Gastrocnemius medialis (tissue), 4 donors: Measurements from ENCODE around the gene SLC41A3. TPM values are rescaled to one million over a fixed set of nuclear protein-coding genes. Genes with fewer than 3 reads are reported as not detected.
A peak's percentile ranks its signal among the peaks of the same experiment; 100 is the strongest.

ENCODE experiments used
- ATAC-seq, 2 donors: fragments of 150-250 bp; one replicate each; pipeline ENCODE4 v1.9.1; 2016
- DNase-seq, 2 donors: peaks; one replicate each; pipeline ENCODE4 v3.0.0-alpha.2; 2019
- H3K27ac ChIP-seq, 4 donors: fragments of 200-600 bp; sonication (generic); 1 replicate in 1 of 4; 2 replicates in 3 of 4; pipeline ENCODE4 v1.5.1; 2016 to 2018; ENCODE audit warnings: mild to moderate bottlenecking in 2 of 4, moderate library complexity in 1 of 4
- H3K27me3 ChIP-seq, 3 donors: fragments of 200-600 bp; sonication (generic) in 2 of 3; 1 replicate in 1 of 3; 2 replicates in 2 of 3; pipeline versions ENCODE4 v1.5.1 to v1.6.0; 2016 to 2019; ENCODE audit warnings: mild to moderate bottlenecking in 1 of 3, moderate library complexity in 1 of 3
- H3K36me3 ChIP-seq, 2 donors: fragments of 200-600 bp; sonication (generic) in 1 of 2; one replicate each; pipeline ENCODE4 v1.5.1; 2017 to 2018
- H3K4me1 ChIP-seq, 2 donors: fragments of 200-600 bp; sonication (generic) in 1 of 2; one replicate each; pipeline ENCODE4 v1.5.1; 2016 to 2017; ENCODE audit warnings: mild to moderate bottlenecking in 2 of 2
- H3K4me3 ChIP-seq, 4 donors: fragments of 200-600 bp; sonication (generic) in 3 of 4; 1 replicate in 1 of 4; 2 replicates in 3 of 4; pipeline ENCODE4 v1.5.1; 2016 to 2019; ENCODE audit warnings: mild to moderate bottlenecking in 2 of 4
- H3K9me3 ChIP-seq, 3 donors: fragments of 200-600 bp; sonication (generic) in 2 of 3; 1 replicate in 1 of 3; 2 replicates in 2 of 3; pipeline ENCODE4 v1.5.1; 2016 to 2019
- POLR2A ChIP-seq, 2 donors: fragments of 450-650 bp; IDR thresholded peaks; one replicate each; pipeline ENCODE4 v1.6.1; 2017; ENCODE audit warnings: antibody characterized with exemption in 2 of 2, mild to moderate bottlenecking in 2 of 2, moderate library complexity in 2 of 2
- in situ Hi-C, 4 donors: fragments of 200-750 bp; cut with MboI; loops; one replicate each; pipeline versions ENCODE4 v1.15.0 to v1.8.0; 2017; ENCODE audit warnings: low sequenced_read_pairs in 4 of 4
- intact Hi-C: fragments of 100-400 bp; cut with DNase I; formaldehyde crosslinking; loops from one replicate; pipeline ENCODE4 v1.15.1; 2023; ENCODE audit warnings: low total_unique reads
- total RNA-seq, 4 donors: library from RNA; depleted of rRNA; stranded (reverse); fragments of >200 nt; gene quantifications; one replicate each; pipeline versions ENCODE4 v1.1.0 to v1.2.3, GENCODE V29; 2016
- TF ChIP-seq, protein P1 (sequence below), 5 experiments: fragments of 450-650 bp in 3 of 5; fragments of 200-600 bp in 2 of 5; sonication (generic) in 2 of 5; IDR thresholded peaks in 4 of 5; conservative IDR thresholded peaks in 1 of 5; 1 replicate in 4 of 5; 2 replicates in 1 of 5; pipeline ENCODE4 v1.5.1; 2016 to 2019; ENCODE audit warnings: antibody characterized with exemption in 5 of 5, mild to moderate bottlenecking in 3 of 5, moderate library complexity in 3 of 5

SLC41A3 gene
- total RNA-seq, 4 donors from 2014 or later, result 43.1 to 76.2 (median 56.7) TPM

DNA sequence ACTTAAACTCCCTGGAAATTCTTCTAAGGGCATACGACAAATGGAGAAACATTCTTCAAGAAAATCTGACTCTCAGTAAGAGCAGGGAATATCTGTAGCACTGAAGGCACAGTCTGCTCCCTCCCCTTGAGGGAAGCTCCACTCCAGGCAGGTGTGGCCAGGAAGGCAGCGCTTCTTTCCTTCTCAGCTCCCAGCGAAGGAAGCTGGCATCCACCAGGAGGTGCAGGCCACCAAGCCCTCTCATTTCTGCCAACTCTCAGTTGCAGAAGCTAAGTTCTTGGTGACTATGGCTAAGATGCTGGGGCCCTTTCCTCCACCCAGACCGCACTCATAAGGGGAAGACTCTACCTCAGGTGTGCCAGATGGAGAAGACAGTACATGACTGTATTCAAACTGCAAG, 37.7 kb upstream of the SLC41A3 start:
- no peak overlapping the region for H3K4me3 ChIP-seq
- H3K27ac ChIP-seq, result peak overlapping the region in 1 of 4 donors; percentile 73
- no peak for TF ChIP-seq POLR2A (IDR thresholded peaks at IDR 0.05)
- TF ChIP-seq, protein P1, sequence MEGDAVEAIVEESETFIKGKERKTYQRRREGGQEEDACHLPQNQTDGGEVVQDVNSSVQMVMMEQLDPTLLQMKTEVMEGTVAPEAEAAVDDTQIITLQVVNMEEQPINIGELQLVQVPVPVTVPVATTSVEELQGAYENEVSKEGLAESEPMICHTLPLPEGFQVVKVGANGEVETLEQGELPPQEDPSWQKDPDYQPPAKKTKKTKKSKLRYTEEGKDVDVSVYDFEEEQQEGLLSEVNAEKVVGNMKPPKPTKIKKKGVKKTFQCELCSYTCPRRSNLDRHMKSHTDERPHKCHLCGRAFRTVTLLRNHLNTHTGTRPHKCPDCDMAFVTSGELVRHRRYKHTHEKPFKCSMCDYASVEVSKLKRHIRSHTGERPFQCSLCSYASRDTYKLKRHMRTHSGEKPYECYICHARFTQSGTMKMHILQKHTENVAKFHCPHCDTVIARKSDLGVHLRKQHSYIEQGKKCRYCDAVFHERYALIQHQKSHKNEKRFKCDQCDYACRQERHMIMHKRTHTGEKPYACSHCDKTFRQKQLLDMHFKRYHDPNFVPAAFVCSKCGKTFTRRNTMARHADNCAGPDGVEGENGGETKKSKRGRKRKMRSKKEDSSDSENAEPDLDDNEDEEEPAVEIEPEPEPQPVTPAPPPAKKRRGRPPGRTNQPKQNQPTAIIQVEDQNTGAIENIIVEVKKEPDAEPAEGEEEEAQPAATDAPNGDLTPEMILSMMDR (IDR thresholded peaks at IDR 0.05 in 4 of 5, conservative IDR thresholded peaks at IDR 0.05 in 1 of 5), result no peak
- DNase-seq (peak in 1 of 2 donors; percentile 5), ATAC-seq (no peak)
- no peaks in the 10 kb centered on the region for H3K9me3 ChIP-seq
- no peaks in the 10 kb centered on the region for H3K36me3 ChIP-seq
- H3K27me3 ChIP-seq, result no peaks in the 10 kb centered on the region
- in situ Hi-C loops, result no loop called here
- intact Hi-C loops, result no loop called here
- peaks cover 8 to 12% of the 10 kb centered on the region in 2 donors for H3K4me1 ChIP-seq

DNA sequence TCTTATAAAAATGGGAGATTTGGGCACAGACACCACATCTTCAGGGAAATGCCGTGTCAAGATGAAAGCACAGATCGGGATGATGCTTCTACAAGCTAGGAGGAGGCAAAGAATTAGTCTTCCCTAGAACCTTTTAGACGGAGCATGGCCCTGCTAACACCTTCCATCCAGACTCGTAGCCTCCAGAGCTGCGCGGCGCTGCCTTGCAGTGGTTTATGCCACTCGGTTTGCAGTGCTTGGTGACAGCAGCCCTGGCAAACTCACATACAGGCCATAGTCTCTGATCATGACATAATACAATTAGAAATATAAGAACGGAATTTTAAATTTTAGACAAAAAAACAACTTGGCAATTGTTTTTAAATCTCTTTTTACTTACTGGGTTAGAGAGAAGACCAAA, 37.1 kb upstream of the SLC41A3 start:
- peak in 1 of 2 donors; percentile 4 for DNase-seq
- ATAC-seq, result no peak
- in situ Hi-C loops (no loop called here), intact Hi-C loops (no loop called here)
- H3K27ac ChIP-seq, result peak overlapping the region in 1 of 4 donors; percentile 73
- no peaks in the 10 kb centered on the region for H3K27me3 ChIP-seq
- peaks cover 8 to 12% of the 10 kb centered on the region in 2 donors for H3K4me1 ChIP-seq
- no peaks in the 10 kb centered on the region for H3K36me3 ChIP-seq
- H3K9me3 ChIP-seq, result no peaks in the 10 kb centered on the region
- H3K4me3 ChIP-seq, result no peak overlapping the region
- TF ChIP-seq, protein P1 (IDR thresholded peaks at IDR 0.05 in 4 of 5, conservative IDR thresholded peaks at IDR 0.05 in 1 of 5), result no peak
- TF ChIP-seq POLR2A (IDR thresholded peaks at IDR 0.05), result no peak

DNA sequence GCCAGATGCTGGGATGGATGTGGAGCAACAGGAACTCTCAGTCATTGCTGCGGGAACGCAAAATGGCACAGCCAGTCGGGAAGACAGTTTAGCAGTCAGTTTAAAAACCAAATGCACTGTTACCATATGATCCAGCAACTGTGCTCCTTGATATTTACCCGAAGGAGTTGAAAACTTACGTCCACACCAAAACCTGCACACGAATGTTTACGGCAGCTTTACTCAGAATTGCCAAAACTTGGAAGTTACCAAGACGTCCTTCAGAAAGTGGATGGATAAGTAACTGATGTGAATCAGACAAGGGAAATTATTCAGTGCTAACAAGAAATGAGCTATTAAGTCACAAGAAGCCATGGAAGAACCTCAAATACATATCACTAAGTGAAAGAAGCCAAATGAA, 36.1 kb upstream of the SLC41A3 start:
- Histone ChIP-seq H3K27me3 (no peaks in the 10 kb centered on the region), H3K36me3 (no peaks in the 10 kb centered on the region), H3K4me3 (no peak overlapping the region), H3K9me3 (no peaks in the 10 kb centered on the region), H3K27ac (peak overlapping the region; percentile 73 to 78 (median 75)), H3K4me1 (peaks cover 8 to 12% of the 10 kb centered on the region in 2 donors)
- intact Hi-C loops, result no loop called here
- ATAC-seq, result no peak
- in situ Hi-C loops, result no loop called here
- TF ChIP-seq, protein P1 (IDR thresholded peaks at IDR 0.05 in 4 of 5, conservative IDR thresholded peaks at IDR 0.05 in 1 of 5), result no peak
- no peak for TF ChIP-seq POLR2A (IDR thresholded peaks at IDR 0.05)
- DNase-seq, result no peak

DNA sequence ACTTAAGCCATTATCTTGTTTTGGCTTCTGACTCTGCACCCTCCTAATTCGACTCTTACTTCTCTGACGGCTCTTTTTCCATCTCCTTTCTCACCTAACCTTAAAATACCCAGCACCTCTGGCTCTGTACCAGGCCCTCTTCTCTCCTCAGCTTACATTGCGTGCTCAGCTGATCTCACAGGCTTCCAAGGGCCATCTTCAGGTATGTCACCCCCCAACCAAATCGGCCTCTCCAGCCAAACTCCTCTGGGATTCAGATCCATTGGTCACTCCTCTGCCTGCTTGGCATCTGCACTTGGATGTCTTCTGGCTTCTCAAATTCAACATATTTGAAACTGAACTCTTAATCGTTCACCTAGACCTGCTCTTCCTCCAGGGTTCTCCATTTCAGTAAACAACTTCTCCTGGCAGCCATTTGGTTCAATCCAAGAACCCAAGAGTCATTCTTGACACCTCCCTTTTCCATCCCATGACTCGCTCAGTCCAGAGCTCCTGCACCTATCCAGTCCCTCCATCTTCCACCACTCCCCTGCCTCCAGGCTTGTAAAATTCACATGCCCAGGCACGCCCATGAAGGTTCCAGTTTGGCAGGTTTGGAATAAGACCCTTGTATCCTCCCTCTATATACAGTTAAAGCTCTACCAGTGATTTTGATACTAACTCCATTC, 35.2 kb upstream of the SLC41A3 start:
- in situ Hi-C loops, result no loop called here
- intact Hi-C loops, result no loop called here

More for the DNA sequence above, 35.2 kb upstream of the SLC41A3 start:
- no peaks in the 10 kb centered on the region for H3K36me3 ChIP-seq
- no peaks in the 10 kb centered on the region for H3K9me3 ChIP-seq
- DNase-seq (peak; percentile 48 to 82), ATAC-seq (peak; percentile 90 to 94)
- peaks cover 8 to 12% of the 10 kb centered on the region in 2 donors for H3K4me1 ChIP-seq
- peak overlapping the region; percentile 73 to 78 (median 75) for H3K27ac ChIP-seq
- H3K27me3 ChIP-seq, result no peaks in the 10 kb centered on the region
- TF ChIP-seq, protein P1 (IDR thresholded peaks at IDR 0.05 in 4 of 5, conservative IDR thresholded peaks at IDR 0.05 in 1 of 5), result no peak
- TF ChIP-seq POLR2A (IDR thresholded peaks at IDR 0.05), result no peak
- H3K4me3 ChIP-seq, result no peak overlapping the region
